Fibroblast of pulmonary artery (primary cell): ENCODE data around the gene KRTAP3-2.

ENCODE experiments used
- DNase-seq: peaks from one replicate; pipeline ENCODE4 v3.0.0-alpha.2; 2010; ENCODE audit warnings: low read depth
- H3K4me3 ChIP-seq: replicated peaks from 2 replicates; pipeline ENCODE4 v1.5.1; 2011; ENCODE audit warnings: low read depth, mild to moderate bottlenecking, control low read depth, low read length, moderate library complexity
- TF ChIP-seq, protein P1 (sequence below): IDR thresholded peaks from 2 replicates; pipeline ENCODE4 v1.5.1; 2011; ENCODE audit warnings: mild to moderate bottlenecking, control low read depth, low read length, inconsistent platforms; ENCODE audit errors: missing control alignments

The KRTAP3-2 gene

DNA sequence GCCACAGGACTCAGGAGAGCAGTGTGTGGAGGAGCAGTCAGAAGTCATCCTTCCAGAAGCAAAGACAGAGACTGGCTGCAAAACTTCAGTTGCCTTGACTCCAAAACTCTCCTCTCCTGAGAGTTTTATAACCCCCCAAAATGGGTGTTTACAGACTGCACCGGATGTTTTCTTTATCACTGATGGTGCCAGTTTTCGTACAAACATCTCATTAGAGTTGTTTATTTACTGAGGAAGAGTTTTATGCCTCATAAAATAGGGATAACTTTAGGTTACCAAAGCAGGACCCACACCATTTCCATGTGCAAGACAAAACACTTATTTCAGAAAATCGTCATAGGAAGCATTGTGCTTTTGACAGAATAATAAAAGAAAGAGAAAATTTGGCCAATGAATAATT, 15.5 kb downstream of the KRTAP3-2 start, which contains the start of gene KRT40:
Gene KRT40, minus strand, starts transcription at position 101 of the 400 bp plus-strand sequence. Its CDS starts 53 bp downstream, at position 48.
- TF ChIP-seq, protein P1, sequence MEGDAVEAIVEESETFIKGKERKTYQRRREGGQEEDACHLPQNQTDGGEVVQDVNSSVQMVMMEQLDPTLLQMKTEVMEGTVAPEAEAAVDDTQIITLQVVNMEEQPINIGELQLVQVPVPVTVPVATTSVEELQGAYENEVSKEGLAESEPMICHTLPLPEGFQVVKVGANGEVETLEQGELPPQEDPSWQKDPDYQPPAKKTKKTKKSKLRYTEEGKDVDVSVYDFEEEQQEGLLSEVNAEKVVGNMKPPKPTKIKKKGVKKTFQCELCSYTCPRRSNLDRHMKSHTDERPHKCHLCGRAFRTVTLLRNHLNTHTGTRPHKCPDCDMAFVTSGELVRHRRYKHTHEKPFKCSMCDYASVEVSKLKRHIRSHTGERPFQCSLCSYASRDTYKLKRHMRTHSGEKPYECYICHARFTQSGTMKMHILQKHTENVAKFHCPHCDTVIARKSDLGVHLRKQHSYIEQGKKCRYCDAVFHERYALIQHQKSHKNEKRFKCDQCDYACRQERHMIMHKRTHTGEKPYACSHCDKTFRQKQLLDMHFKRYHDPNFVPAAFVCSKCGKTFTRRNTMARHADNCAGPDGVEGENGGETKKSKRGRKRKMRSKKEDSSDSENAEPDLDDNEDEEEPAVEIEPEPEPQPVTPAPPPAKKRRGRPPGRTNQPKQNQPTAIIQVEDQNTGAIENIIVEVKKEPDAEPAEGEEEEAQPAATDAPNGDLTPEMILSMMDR = no peak

DNA sequence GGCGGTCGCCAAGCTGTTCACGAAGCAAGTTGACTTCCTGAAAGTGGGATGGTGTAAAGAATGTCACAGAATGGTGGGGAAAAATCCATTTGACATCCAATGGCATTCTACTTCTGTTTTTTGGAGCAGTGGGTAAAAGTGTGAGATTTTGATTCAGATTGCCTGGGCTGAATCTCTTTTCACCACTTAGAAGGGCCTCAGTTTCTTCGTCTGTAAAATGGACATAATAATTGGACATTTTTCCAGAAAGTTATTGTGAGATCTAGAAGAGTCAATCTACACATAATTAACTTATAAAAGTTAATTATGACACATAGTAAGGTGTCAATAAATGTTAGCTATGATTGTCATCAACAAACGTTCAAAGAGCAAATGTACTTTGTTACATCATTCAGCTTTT, 18.6 kb downstream of the KRTAP3-2 start:
- no peak overlapping the region for H3K4me3 ChIP-seq
- TF ChIP-seq, protein P1 = no peak
- DNase-seq = no peak

More for the DNA sequence above, 15.5 kb downstream of the KRTAP3-2 start, which contains the start of gene KRT40:
- no peak for DNase-seq
- no peak within 1 kb of the TSS for H3K4me3 ChIP-seq

DNA sequence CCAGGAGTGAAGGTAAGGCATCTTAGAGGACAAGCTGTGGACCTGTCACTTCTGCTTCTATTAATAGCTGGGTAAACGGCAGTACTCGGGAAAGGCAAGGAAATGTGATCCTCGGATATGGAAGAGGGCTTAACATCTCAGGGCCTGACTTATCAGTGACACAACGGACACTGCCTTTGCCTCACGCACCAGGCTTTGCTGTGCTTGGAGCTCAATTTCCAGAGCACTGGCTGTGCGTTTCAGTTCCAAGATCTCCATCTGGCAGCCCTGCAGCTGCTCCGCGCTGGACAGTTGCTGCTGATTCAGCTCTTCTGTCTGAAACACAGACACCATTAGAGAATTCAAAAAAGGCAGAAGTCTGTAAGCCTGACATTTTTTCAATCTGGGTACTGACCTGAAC, 19.1 kb downstream of the KRTAP3-2 start:
- no peak overlapping the region for H3K4me3 ChIP-seq
- TF ChIP-seq, protein P1 = no peak
- DNase-seq = peak; percentile 1

DNA sequence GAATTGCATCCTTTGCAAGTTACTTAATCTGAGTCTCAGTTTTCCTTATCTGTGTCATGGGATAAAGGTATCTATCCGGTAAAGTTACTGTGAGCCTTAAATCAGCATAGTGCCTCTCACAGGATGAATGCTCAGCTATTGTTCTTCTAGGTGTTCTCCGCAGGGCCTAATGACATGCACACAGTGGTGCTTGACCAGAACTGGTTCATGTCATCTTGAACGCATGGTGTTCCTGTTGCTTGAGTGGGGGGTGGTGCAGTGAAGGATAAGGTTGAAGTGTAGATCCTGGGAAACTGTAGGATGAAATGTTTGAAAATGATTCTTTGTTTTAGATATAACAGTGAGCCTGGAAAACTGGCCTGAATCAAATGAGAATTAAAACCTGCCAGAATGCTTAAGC, 19.6 kb downstream of the KRTAP3-2 start:
- H3K4me3 ChIP-seq = no peak overlapping the region
- no peak for DNase-seq

DNA sequence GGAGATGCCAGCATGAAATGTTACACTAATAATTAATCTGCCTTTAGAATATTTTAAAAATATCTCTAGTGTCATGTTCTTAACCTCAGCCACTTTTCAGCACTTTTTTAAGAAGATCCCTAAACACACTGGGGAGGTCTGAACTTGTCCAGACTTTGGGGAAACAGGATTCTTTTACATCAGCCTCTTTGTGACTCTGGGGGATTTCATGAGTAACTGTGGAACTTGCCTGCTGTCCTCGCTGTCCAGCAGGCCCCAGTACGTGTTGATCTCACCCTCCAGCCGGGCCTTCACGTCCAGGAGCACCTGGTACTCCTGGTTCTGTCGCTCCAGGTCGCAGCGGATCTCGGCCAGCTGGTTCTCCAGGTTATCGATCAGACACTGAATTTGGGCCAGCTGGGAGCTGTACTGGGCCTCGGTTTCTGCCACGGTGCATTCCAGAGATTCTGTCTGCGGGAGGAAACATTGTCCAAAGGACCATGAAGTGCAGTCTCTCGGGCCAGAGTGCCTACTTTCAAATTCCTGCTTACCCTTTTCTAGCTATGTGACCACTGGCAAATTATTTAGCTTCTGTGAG, 21.0 kb downstream of the KRTAP3-2 start:
- TF ChIP-seq, protein P1 = no peak
- no peak overlapping the region for H3K4me3 ChIP-seq
- no peak for DNase-seq

More for the DNA sequence above, 19.6 kb downstream of the KRTAP3-2 start:
- TF ChIP-seq, protein P1 = no peak

DNA sequence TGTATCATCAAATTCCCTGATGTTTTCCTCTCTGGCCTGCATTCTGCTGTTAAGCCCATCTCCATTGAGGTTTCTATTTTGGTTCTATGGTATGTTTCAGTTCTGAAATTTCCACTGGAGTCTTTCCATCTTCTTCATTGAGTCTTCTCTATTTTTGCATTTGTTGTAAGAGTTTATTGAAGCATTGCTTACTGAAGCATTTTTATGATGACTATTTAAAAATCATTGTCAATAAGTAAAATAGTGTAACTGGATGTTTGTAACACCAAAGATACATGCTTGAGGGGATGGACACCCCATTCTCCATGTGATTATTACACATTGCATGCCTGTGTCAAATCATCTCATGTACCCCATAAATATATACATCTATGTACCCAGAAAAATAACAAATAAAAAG, 24.2 kb downstream of the KRTAP3-2 start:
- no peak overlapping the region for H3K4me3 ChIP-seq
- TF ChIP-seq, protein P1 = no peak
- no peak for DNase-seq

DNA sequence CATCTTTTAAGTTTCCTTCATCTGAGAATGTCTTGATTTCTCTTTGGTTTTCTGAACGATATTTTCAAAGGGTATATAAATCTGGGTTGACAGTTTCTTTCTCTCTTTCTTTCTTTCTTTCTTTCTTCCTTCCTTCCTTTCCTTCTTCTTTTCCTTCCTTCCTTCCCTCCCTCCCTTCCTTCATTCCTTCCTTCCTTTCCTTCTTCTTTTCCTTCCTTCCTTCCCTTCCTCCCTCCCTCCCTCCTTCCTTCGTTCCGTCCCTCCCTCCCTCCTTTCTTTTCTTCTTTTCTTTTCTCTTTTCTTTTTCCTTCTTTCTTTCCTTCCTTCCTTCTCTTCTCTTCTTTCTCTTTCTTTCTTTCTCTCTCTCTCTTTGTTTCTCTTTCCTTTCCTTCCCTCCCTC, 25.3 kb downstream of the KRTAP3-2 start:
- TF ChIP-seq, protein P1 = no peak
- H3K4me3 ChIP-seq = no peak overlapping the region
- DNase-seq = no peak
